Endothelial cell of umbilical vein (primary cell): ENCODE data around the gene RAB3IL1. TPM values are rescaled to one million over a fixed set of nuclear protein-coding genes. Genes with fewer than 3 reads are reported as not detected.

ENCODE experiments used
- BruUV-seq: library from RNA; stranded (reverse); fragments of 400-500 nt; replicated peaks from 2 replicates; lab custom pipeline; 2021; lab: Mats Ljungman, UMichigan
- CTCF ChIA-PET: fragments of 300-600, 350-600 bp; sonication (Branson Sonifier 250); formaldehyde crosslinking; loops from one replicate; lab custom pipeline; 2021; ENCODE audit warnings: antibody characterized with exemption, inconsistent platforms; lab: Charles Lee
- POLR2A ChIA-PET: fragments of 300-600, 350-600 bp; sonication (Branson Sonifier 250); formaldehyde crosslinking; loops from one replicate; lab custom pipeline; 2021; ENCODE audit warnings: antibody characterized with exemption, inconsistent platforms; lab: Charles Lee
- DNase-seq: peaks from one replicate; pipeline ENCODE4 v3.0.0-alpha.2; 2011; ENCODE audit warnings: low read depth, low spot score
- FAIRE-seq: peaks from 2 replicates; lab custom pipeline; 2011; peaks lifted over from hg19 to GRCh38; lab: Jason Lieb, UNC
- H2AFZ ChIP-seq: 2 replicates; pipeline ENCODE4 v1.6.0; 2012; ENCODE audit warnings: low read depth, low read length, control low read depth, inconsistent platforms
- H3K27ac ChIP-seq: 2 replicates; pipeline ENCODE4 v1.5.1; 2011; ENCODE audit warnings: low read depth, mild to moderate bottlenecking, control low read depth, low read length, moderate library complexity; ENCODE audit not compliant: insufficient read depth
- H3K27me3 ChIP-seq, 2 experiments: 2 replicates each; pipeline versions ENCODE4 v1.6.0 to v1.6.1; 2011; ENCODE audit warnings: low read length in 2 of 2, mixed read lengths in 1 of 2; ENCODE audit not compliant: control insufficient read depth in 2 of 2, insufficient read depth in 2 of 2
- H3K36me3 ChIP-seq, 2 experiments: 2 replicates in 1 of 2; 3 replicates in 1 of 2; pipeline ENCODE4 v1.5.1; 2011; ENCODE audit warnings: low read length in 2 of 2, mild to moderate bottlenecking in 1 of 2, moderate library complexity in 1 of 2; ENCODE audit not compliant: control insufficient read depth in 2 of 2, insufficient read depth in 2 of 2; ENCODE audit errors: extremely low read depth in 1 of 2
- H3K4me1 ChIP-seq: 3 replicates; pipeline ENCODE4 v1.5.1; 2011; ENCODE audit warnings: mild to moderate bottlenecking, low read length; ENCODE audit not compliant: control insufficient read depth, insufficient read depth; ENCODE audit errors: extremely low read depth
- H3K4me2 ChIP-seq: 2 replicates; pipeline ENCODE4 v1.6.1; 2011; ENCODE audit warnings: low read length, control low read depth, mixed read lengths; ENCODE audit not compliant: insufficient read depth
- H3K4me3 ChIP-seq, 3 experiments: fragments of 200-600 bp in 1 of 3; sonication (generic), shearing (Covaris generic) in 1 of 3; replicated peaks in 1 of 3; 2 replicates each; pipeline ENCODE4 v1.5.1; 2011 to 2016; ENCODE audit warnings: control low read depth in 3 of 3, low read length in 3 of 3, mild to moderate bottlenecking in 2 of 3, inconsistent platforms in 1 of 3, low read depth in 1 of 3, moderate library complexity in 1 of 3; ENCODE audit not compliant: insufficient read depth in 1 of 3
- H3K79me2 ChIP-seq: 2 replicates; pipeline ENCODE4 v1.6.0; 2012; ENCODE audit warnings: low read length, inconsistent platforms; ENCODE audit not compliant: control insufficient read depth, insufficient read depth
- H3K9ac ChIP-seq: replicated peaks from 2 replicates; pipeline ENCODE3; 2011; ENCODE audit warnings: low read length, control low read depth; ENCODE audit not compliant: insufficient read depth; ENCODE audit errors: extremely low read depth
- H3K9me1 ChIP-seq: replicated peaks from 3 replicates; pipeline ENCODE4 v1.6.0; 2011; ENCODE audit warnings: mild to moderate bottlenecking, low read length; ENCODE audit not compliant: control insufficient read depth, insufficient read depth; ENCODE audit errors: extremely low read depth
- H3K9me3 ChIP-seq: replicated peaks from 2 replicates; pipeline ENCODE4 v1.5.1; 2012; ENCODE audit warnings: low read length, inconsistent platforms; ENCODE audit not compliant: control insufficient read depth, insufficient read depth
- H4K20me1 ChIP-seq: replicated peaks from 2 replicates; pipeline ENCODE3; 2011; ENCODE audit warnings: mild to moderate bottlenecking, low read length; ENCODE audit not compliant: control insufficient read depth, insufficient read depth; ENCODE audit errors: extremely low read depth
- EZH2 ChIP-seq: IDR thresholded peaks from 2 replicates; pipeline ENCODE4 v1.6.1; 2012; ENCODE audit warnings: borderline replicate concordance, low read depth, mild to moderate bottlenecking, moderate library complexity, low read length, inconsistent platforms; ENCODE audit not compliant: severe bottlenecking
- FOS ChIP-seq: IDR thresholded peaks from 2 replicates; pipeline ENCODE4 v1.6.1; 2011; ENCODE audit warnings: mild to moderate bottlenecking, low read length, moderate library complexity, borderline replicate concordance; ENCODE audit not compliant: insufficient read depth
- GATA2 ChIP-seq: IDR thresholded peaks from 2 replicates; pipeline ENCODE4 v1.7.0; 2011; ENCODE audit warnings: low read depth, mild to moderate bottlenecking, moderate library complexity, mixed read lengths, low read length; ENCODE audit not compliant: insufficient read length, insufficient read depth
- JUN ChIP-seq: IDR thresholded peaks from 2 replicates; pipeline ENCODE4 v1.6.1; 2011; ENCODE audit warnings: borderline replicate concordance, low read depth; ENCODE audit not compliant: insufficient read length, insufficient read depth
- POLR2A ChIP-seq: IDR thresholded peaks from 2 replicates; pipeline ENCODE4 v1.6.1; 2012; ENCODE audit warnings: low read depth, mild to moderate bottlenecking, control low read depth, low read length
- dilution Hi-C: fragments of 300-500 bp; cut with MboI; formaldehyde crosslinking; loops from one replicate; pipeline ENCODE4 v1.15.0; 2019; ENCODE audit warnings: low sequenced_read_pairs; ENCODE audit not compliant: extremely low pct_ligation_motif_present
- intact Hi-C: fragments of 100-400 bp; cut with micrococcal nuclease; formaldehyde crosslinking; loops from one replicate; pipeline ENCODE4 v1.10.0; 2022
- polyA plus RNA-seq, 4 experiments: library from polyadenylated mRNA; depleted of rRNA in 3 of 4; stranded (reverse) in 3 of 4; unstranded in 1 of 4; fragments of >200 nt; gene quantifications; 2 replicates each; pipeline versions ENCODE4 v1.2.1 to v1.2.3, GENCODE V29; 2011 to 2012; ENCODE audit warnings: missing spikeins in 1 of 4
- total RNA-seq: library from RNA; stranded (reverse); gene quantifications from 2 replicates; pipeline ENCODE4 v1.2.3, GENCODE V29; 2021
- TF ChIP-seq, protein P1 (sequence below), 2 donors: IDR thresholded peaks; 1 replicate in 1 of 2; 2 replicates in 1 of 2; pipeline ENCODE4 v1.5.1; 2011; ENCODE audit warnings: low read length in 2 of 2, mild to moderate bottlenecking in 2 of 2, moderate library complexity in 2 of 2, control low read depth in 1 of 2, inconsistent platforms in 1 of 2, low read depth in 1 of 2; ENCODE audit not compliant: insufficient read depth in 1 of 2; ENCODE audit errors: extremely low read depth in 1 of 2

RAB3IL1 gene
- total and polyA plus RNA-seq, 2 donors (not counting 3 experiments of a cell fraction or from before 2014, with no cell fraction given) = 1.8 to 3.6 TPM

DNA sequence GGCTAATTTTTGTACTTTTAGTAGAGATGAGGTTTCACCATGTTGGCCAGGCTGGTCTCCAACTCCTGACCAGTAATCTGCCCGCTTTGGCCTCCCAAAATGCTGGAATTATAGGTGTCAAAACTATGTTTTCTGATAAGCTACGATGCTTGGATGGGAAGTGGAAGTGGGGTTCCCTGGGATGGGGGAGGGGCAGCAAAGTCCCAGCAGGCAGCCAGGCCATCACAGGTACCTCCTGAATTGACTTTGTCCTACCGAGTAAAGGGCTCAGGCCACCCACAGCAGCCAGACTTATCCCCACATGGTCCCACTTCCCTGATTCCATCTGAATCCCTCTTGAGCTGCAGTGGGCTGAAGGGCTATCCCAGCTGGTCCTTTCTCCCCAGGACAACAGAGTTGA lies 43.2 kb upstream of the RAB3IL1 start:
- dilution Hi-C loops = no loop called here
- DNase-seq (no peak), FAIRE-seq (no peak)
- no peak overlapping the region for H3K4me2 ChIP-seq
- peaks cover 3 to 5% of the 10 kb centered on the region in 2 experiments for H3K27me3 ChIP-seq
- peaks cover 24% of the 10 kb centered on the region for H3K4me1 ChIP-seq
- intact Hi-C loops = no loop called here
- H3K36me3 ChIP-seq = peaks cover 13% of the 10 kb centered on the region in 2 experiments
- CTCF ChIA-PET = interaction anchor here (0.7 to 11.1 kb wide), 6 partner anchors 63 to 163 kb away, joined by 3 to 147 read pairs (median 8); no protein-coding TSS in a partner anchor
- H3K27ac ChIP-seq = no peak overlapping the region
- H4K20me1 ChIP-seq = no peaks in the 10 kb centered on the region
- no TSS peak for BruUV-seq
- no peak overlapping the region for H3K4me3 ChIP-seq
- H2AFZ ChIP-seq = no peak overlapping the region
- H3K9me3 ChIP-seq = no peaks in the 10 kb centered on the region
- POLR2A ChIA-PET = interaction anchor here (0.6 kb wide), 1 partner anchor 29 kb away, joined by 3 read pairs; no protein-coding TSS in a partner anchor
- H3K9ac ChIP-seq = no peak overlapping the region
- peaks cover 9% of the 10 kb centered on the region for H3K79me2 ChIP-seq
- H3K9me1 ChIP-seq = no peaks in the 10 kb centered on the region
- TF ChIP-seq FOS (no peak), EZH2 (no peak), POLR2A (no peak), JUN (no peak), GATA2 (no peak)
- TF ChIP-seq, protein P1, sequence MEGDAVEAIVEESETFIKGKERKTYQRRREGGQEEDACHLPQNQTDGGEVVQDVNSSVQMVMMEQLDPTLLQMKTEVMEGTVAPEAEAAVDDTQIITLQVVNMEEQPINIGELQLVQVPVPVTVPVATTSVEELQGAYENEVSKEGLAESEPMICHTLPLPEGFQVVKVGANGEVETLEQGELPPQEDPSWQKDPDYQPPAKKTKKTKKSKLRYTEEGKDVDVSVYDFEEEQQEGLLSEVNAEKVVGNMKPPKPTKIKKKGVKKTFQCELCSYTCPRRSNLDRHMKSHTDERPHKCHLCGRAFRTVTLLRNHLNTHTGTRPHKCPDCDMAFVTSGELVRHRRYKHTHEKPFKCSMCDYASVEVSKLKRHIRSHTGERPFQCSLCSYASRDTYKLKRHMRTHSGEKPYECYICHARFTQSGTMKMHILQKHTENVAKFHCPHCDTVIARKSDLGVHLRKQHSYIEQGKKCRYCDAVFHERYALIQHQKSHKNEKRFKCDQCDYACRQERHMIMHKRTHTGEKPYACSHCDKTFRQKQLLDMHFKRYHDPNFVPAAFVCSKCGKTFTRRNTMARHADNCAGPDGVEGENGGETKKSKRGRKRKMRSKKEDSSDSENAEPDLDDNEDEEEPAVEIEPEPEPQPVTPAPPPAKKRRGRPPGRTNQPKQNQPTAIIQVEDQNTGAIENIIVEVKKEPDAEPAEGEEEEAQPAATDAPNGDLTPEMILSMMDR (IDR thresholded peaks at IDR 0.05; ENCODE audit: extremely low read depth in 1 of 2, insufficient read depth in 1 of 2, low read depth in 1 of 2, low read length in 2 of 2) = no peak
